ENCODE data around the gene CLECL1.

- TF ChIP-seq CTCF (IDR thresholded peaks at IDR 0.05), result no peak
- no peak for TF ChIP-seq POLR2A (IDR thresholded peaks at IDR 0.05)
Observed at GRCh38 chr12:9687228-9687627, 45.7 kb downstream of the CLECL1 start.
